GM21381 (cell line): ENCODE results near the gene GPR68.
"Not testable (repeated sequence)": the region's sequence is repeated elsewhere in the genome, so short reads cannot be mapped to it uniquely, and the experiment has no call there.

Experiments
- ATAC-seq: cut with Tn5 transposase; IDR thresholded peaks from one replicate; pipeline ENCODE4 v1.9.1; 2021; ENCODE audit warnings: mild to moderate bottlenecking, moderate library complexity; ENCODE audit not compliant: unreplicated experiment

The GPR68 gene

GRCh38 chr14:91273273-91273884 lies 28.9 kb upstream of the GPR68 start:
- no peak for ATAC-seq

GRCh38 chr14:91272341-91273272 lies 28.1 kb upstream of the GPR68 start:
- ATAC-seq, result no peak

DNA sequence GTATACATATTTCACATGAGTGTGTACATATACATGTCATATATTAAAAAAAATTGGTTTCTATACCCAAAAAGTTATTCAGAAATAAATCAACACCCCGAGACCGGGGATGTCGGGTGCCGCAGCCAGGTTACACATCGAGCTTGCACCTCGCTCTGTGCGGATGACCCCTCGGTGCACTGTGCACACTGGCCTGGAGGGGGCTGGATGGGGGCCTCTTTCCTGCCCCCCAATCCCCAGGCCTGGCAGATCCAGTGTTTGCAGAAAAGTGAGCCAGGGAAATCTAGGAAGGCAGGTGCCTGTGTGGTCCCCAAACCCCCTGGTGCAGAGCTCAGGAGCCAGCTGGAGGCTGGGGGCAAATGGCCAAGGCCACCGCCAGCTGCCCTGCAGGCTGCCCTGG lies 27.1 kb upstream of the GPR68 start:
- ATAC-seq, result no peak

DNA sequence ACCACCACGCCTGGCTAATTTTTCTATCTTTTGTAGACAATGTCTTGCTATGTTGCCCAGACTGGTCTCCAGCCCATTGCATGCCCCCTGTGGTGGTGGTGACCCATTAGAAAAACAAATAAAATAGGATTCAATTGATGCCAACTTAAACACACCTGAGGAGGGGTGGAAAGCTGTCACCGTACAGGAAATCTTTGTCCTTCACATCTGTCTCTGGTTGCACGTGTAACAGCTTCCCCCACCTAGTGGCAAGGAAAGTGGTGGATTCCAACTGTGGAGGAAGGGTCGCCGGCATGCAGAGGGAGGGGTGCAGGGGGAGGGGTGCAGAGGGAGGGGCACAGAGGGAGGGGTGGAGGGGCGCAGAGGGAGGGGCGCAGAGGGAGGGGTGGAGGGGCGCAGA lies 26.1 kb upstream of the GPR68 start:
- no peak for ATAC-seq

- ATAC-seq, result no peak
Observed at GRCh38 chr14:91270188-91270587, 25.7 kb upstream of the GPR68 start.

DNA sequence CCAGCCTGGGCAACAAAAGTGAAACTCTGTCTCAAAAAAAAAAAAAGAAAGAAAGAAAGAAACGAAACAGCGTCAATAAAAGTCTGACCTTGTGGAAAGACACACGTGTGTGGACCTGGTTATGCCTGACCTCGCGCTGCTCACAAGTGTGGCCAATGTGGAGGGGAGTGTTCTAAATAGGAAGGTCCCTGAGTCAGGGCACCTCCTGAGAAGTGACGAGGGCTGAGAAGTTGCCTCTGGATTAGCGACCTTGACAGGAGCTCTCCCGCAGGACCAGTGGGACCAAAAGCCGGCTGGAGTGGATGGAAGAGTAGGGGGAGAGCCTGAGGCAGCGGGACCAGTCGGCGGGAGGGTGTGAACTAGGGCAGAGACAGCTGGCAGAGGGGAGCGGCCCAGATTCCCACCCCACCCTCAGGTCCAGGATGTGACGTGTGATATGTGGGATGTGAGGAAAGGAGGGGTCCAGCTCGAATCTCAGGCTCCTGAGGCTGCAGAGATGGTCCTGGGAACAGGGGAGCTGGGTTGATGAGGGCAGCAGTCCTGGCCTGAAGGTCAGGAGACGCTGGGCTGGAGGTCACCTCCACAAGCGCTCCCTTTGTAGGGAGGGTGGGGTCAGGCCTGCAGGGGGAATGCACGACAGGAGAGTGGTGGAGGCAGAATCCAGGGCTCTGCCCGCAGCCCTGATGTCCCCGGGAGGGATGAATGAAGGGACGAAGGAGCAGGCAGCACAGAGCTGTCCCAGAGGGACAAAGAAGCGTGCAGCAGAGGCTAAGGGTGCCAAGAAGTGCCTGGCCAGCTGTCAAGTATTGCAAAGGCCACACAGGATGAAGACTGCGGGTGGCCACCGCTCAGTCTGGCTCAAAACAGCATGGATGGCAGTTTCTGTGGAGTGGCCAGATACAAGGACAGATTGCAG lies 24.8 kb upstream of the GPR68 start:
- ATAC-seq, result no peak

DNA sequence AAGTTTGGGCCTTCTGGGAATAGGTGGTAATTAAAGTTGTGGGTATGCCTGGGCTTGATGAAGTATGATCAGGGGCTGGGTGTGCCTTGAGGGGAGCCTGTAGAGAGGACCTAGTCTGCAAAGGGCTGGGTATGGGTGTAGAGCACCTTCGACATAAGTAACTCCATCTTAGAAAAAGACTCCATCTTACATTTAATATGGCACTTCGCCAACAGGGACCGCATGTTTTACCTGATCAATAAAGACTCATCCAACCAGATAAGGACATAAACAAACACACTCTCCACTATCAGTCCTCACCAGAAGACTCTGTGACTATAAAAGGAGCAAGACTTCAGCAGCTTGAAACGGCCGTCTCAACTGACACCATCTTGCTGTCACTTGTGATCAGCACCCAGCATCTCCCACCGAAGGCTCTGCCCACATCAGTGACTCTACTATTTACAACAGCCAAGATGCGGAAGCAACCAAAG lies 23.5 kb upstream of the GPR68 start:
- no peak for ATAC-seq

DNA sequence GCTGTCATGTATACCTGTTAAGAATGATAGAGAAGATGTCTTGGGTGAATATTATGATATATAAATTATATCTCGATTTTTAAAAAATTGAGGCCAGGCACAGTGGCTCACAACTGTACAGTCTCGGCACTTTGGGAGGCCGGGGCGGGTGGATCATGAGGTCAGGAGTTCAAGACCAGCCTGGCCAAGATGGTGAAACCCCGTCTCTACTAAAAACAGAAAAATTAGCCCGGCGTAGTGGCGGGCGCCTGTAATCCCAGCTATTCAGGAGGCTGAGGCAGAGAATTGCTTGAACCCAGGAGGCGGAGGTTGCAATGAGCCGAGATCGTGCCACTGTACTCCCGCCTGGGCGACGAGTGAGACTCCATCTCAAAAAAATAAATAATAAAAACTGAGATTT lies 21.8 kb upstream of the GPR68 start:
- not testable (repeated sequence) for ATAC-seq

DNA sequence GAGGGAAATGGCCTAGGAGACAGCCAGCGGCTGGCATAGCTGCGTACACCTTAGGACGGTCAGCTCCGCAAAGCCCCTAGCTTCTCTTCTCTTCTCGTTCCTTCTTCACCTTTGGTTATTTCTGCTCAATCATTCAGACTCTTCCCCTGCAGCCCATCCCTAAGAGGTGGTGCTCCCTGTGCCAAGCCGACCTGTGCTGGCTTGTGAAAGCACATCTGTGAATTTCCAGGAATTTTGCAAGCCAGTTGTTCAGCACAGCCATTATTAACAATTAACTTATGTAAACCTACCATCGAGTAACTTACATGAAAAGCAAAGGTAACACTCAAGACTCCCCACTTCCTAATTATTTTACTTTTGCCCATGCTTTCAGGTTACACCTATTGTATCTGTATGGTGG lies 20.9 kb upstream of the GPR68 start:
- no peak for ATAC-seq

DNA sequence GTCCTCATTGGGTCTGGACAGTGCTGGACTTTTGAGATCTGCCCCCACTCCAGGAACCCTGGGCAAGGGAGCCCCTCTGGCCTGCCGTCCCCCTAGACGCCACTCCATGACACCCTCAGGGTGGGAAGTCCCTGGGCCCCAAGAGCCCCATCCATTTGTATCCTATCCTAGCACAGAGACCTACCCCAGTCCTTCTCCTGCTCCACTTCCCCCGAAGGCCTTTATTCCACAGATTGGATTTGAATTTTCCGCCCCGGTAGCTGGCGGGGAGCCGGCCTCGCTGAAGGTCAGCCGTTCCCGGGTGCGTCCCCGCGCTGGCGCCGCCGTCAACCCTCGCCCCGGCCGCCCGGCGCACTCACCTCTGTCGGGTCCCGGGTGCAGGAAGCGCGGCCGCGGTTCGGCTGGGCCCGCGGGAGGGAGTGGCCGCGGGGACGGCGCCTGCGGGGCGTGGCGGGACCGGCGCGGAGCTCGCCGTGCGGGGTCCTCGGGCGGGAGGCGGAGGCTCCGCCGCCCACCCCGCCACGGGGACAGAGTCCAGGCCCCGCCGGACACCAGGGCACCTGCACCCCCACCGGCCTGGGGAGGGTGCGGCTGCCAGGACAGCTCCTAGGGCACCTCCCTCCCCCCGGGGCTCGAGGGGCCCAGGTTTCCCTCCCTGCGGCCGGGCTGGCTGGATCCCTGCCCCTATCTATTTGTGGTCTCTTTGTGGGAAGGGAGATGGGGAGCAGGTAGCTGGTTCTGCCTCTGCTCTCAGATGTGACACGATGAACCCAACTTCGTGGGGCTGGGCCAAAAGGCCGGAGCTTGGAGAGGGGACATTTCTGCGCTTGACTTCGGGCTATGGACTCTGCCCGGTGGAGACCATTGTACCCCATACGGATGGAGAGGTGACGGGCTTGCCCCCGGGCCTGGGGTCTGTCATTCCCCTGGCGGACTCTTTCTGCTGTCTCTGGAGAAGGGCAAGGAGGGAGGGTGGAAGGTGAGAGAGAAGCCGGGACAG lies 19.9 kb upstream of the GPR68 start:
- ATAC-seq, result no peak

- ATAC-seq, result no peak
Observed at GRCh38 chr14:91263329-91263728, 18.8 kb upstream of the GPR68 start.

DNA sequence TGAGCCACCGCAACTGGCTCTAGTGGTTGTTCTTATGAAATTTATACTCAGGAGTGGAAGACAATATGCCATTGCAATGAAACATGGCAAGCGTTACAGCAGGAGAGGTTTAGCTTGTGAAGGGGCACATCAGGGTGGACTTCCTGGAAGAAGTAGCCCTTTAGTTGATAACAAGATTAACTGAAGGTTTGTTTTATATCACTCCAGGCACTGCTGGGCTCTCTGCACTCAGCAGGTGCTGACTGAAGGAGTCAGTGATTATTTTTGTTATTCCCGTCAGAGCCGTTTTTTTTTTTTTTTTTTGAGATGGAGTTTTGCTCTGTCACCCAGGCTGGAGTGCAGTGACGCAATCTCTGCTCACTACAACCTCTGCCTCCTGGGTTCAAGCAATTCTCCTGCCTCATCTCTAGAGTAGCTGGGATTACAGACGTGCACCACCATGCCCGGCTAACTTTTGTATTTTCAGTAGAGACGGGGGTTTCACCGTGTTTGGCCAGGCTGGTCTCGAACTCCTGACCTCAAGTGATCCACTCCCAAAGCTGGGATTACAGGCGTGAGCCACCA lies 17.6 kb upstream of the GPR68 start:
- no peak for ATAC-seq

- ATAC-seq, result no peak
Observed at GRCh38 chr14:91261115-91261514, 16.6 kb upstream of the GPR68 start.

DNA sequence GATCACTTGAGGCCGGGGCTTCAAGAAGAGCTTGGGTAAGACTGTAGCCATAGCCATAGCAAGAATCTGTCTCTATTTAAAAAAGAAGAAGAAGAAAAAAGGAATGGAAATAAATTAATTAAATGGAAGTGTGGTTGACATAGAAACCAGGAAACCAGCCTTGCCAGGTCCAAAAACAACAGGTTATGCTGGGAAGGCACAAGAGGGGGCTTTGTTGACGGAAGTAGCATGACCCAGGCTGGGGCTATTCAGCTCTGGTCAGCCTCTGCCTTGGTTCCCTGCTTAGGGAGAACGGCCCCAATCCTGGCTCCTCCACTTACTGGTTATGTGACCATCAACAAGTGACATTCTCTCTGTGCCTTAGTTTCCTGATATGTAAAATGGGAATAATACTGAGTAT lies 14.4 kb upstream of the GPR68 start:
- ATAC-seq, result no peak

DNA sequence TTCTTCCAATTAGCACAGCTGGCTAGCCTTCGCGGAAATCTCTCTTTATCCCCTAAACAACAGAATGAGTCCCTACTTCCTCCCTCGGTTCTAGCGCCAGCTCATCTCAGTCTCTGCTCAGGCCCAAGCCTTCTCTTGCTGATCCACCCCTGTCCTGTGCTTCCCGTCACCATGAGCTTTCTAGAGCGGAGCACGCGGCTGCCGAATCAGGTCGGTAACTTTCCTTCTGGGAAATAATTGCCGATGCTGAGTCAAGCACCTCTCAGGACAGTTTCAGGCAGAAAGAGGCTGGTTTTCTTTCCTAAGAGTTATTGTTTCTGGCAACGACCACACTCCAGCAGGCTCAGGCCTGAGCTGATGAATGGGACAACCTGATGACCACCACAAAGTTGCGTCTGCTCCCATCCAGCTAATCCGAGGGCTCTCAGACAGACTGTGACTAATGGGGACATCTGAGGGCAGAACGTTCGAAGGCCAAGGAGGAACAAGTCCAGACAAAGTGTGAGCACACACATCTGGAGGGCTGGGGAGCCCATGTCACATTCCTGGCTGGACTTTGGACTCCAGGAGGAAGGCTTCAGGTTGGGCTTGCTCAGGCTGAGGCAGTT lies 13.6 kb upstream of the GPR68 start:
- ATAC-seq, result no peak

DNA sequence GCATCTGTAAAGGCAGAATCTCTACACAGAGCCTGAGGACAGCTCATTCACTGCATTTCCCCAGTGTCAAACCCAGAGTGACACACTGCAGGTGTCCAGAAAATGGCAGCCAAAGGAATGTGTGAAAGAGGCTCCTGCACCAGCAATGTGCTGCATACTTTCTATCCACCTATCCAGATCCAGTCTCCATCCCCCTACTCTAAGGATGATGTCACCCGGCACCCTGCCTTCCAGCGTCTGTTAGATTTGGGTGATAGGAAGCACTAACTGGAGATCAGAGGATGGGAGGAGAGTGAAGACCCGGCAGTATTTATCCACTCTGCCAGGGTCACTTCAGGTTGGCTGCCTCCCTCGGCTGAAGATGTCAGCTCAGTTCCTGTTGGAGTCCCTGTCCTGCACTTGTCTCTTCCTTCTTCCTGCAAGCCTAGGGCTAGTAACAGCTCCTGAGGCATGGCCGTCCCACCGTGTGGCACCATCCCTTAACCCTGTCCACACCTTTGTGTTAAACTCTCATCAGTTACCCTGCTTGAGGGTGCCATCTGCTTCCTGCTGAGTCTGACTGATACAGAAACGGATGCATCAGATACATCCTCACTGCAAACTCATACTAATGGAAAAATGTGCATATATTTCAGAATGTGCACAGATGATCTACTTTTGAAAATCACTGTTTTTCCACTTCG lies 13.0 kb upstream of the GPR68 start:
- ATAC-seq, result no peak

DNA sequence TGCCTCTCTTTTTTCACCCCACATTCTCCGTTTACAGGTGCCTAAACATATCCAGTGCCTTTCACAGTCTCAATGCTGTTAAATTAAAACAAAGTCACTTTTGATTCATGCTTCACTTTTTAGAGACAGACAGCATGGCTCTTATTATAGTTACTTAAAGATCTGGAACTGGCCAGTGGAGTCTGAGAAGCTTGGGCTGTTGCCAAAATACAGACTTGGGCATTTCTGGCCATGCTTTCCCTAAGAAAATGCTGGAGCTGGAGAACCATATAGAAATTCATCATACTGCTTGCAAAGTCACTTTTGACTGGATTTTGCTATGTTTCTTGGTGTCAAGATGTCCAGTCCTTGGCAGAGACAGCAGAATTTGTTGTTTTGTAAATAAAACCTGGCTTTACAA lies 12.2 kb upstream of the GPR68 start:
- ATAC-seq, result no peak

DNA sequence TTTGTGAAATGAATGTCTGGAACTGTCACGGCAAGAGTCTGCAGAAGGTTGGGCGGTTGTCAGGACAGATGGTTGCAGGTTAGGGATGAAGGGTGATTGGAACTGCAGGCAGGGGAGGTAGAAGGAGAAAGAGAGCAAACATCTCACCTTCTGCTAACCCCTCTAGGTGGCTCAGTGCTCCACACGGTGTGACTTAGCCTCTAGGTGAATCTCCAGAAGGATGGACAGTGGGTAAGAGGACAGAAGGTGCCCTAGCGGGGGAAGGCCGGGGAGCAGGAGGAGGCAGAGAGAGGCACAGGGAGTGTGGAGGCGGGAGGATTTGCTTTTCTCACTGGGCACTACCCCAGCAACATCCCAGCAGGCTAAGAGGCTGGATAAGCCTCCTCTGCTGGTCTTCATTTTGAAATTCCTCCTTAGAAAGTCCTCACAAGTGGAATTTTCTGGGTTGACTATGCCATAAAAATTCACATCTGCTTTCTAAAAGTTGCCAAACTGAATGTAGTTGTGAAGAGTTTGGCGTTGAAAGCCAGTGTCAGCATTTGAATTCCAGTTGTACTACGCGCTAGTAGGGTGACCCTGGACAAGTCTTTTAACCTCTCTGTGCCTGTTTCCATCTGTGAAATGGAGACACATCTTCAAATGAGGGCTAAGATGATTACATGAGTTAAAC lies 10.7 kb upstream of the GPR68 start:
- no peak for ATAC-seq
